ENCODE results near the gene CLDN5.

CLDN5 gene

GRCh38 chr22:19530751-19531150 lies 6.5 kb upstream of the CLDN5 start:
- in situ Hi-C loops (cut with MboI; ENCODE audit: low sequenced_read_pairs, unreplicated experiment) = no loop called here
- TF ChIP-seq, protein P1, sequence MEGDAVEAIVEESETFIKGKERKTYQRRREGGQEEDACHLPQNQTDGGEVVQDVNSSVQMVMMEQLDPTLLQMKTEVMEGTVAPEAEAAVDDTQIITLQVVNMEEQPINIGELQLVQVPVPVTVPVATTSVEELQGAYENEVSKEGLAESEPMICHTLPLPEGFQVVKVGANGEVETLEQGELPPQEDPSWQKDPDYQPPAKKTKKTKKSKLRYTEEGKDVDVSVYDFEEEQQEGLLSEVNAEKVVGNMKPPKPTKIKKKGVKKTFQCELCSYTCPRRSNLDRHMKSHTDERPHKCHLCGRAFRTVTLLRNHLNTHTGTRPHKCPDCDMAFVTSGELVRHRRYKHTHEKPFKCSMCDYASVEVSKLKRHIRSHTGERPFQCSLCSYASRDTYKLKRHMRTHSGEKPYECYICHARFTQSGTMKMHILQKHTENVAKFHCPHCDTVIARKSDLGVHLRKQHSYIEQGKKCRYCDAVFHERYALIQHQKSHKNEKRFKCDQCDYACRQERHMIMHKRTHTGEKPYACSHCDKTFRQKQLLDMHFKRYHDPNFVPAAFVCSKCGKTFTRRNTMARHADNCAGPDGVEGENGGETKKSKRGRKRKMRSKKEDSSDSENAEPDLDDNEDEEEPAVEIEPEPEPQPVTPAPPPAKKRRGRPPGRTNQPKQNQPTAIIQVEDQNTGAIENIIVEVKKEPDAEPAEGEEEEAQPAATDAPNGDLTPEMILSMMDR (IDR thresholded peaks at IDR 0.05; ENCODE audit: borderline replicate concordance, control extremely low read depth, extremely low read depth, insufficient read depth, missing control alignments) = no peak
- DNase-seq (ENCODE audit: low spot score) = no peak

GRCh38 chr22:19529811-19530210 lies 5.6 kb upstream of the CLDN5 start:
- in situ Hi-C loops (cut with MboI; ENCODE audit: low sequenced_read_pairs, unreplicated experiment) = no loop called here
- DNase-seq (ENCODE audit: low spot score) = no peak
- TF ChIP-seq, protein P1 (IDR thresholded peaks at IDR 0.05; ENCODE audit: borderline replicate concordance, control extremely low read depth, extremely low read depth, insufficient read depth, missing control alignments) = no peak

DNA sequence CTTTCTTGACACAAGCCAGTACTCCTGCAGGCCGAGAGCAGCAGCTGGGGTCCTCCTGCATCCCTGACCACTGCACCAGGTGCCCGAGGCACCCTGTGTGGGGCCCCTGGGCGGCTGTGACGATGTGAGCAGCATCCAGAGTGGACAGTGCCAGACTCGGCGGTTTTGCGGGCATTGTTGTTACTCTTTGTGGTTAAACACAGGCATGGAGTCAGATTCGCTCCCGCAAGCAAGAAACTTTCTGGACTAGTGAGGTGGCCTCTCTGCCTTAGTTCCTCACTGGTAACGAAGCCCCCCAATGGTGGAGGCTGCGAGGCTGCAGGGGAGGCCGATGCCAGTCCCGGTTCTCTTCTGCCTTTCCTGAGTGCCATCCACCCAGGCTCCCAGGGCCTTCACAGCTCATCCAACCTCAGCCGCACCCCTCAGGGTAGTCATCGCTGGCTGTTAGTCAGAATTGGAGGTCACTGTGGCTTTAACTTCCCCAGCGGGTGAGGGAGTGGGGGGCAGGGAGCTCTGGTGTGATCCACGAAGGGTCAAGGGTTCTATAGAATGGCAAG lies 3.7 kb upstream of the CLDN5 start:
- TF ChIP-seq, protein P1 (IDR thresholded peaks at IDR 0.05; ENCODE audit: borderline replicate concordance, control extremely low read depth, extremely low read depth, insufficient read depth, missing control alignments) = no peak
- in situ Hi-C loops (cut with MboI; ENCODE audit: low sequenced_read_pairs, unreplicated experiment) = no loop called here
- DNase-seq (ENCODE audit: low spot score) = no peak

DNA sequence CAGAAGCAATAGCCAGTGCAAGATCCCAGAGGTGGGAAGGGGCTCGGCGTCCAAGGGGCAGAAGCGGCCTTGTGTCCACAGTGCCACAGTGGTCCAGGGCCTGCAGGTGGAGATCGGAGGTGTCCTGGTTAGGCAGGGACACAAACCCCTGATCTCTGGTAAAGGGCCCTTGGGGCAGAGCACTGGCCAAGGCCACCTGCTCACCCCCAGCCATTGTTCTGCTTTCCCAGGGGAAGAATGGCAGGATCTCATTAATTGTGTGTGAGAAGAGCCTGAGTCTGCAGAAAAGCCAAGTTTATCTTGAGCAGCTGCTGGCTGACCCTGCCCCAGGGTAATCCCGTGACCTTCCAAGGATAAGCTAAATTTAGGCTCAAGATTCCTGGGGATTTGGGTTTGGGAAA lies 3.1 kb upstream of the CLDN5 start:
- in situ Hi-C loops (cut with MboI; ENCODE audit: low sequenced_read_pairs, unreplicated experiment) = no loop called here
- no peak for DNase-seq (ENCODE audit: low spot score)
- TF ChIP-seq, protein P1 (IDR thresholded peaks at IDR 0.05; ENCODE audit: borderline replicate concordance, control extremely low read depth, extremely low read depth, insufficient read depth, missing control alignments) = no peak

DNA sequence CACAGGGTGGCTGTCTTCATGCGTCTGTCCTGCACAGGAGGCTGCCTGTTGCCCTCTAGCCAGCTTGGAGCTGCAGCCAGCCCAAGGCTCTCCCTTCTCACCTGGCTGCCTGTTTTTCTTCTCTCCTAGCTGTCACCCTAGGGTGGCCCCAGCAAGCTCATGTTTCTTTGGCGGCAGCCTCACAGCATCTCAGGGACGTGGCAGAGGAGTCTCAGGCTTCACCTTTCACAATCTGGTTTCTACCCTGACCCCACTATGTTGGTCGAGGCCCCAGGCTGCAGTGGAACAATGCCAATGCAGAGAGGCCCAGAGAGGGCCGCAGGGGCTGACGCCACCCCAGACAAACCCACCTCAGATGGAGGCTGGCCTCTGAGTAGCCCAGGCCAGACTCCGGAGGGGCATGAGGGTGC lies 2.5 kb upstream of the CLDN5 start:
- TF ChIP-seq, protein P1 (IDR thresholded peaks at IDR 0.05; ENCODE audit: borderline replicate concordance, control extremely low read depth, extremely low read depth, insufficient read depth, missing control alignments) = no peak

GRCh38 chr22:19526076-19526701 lies 2.0 kb upstream of the CLDN5 start:
- in situ Hi-C loops (cut with MboI; ENCODE audit: low sequenced_read_pairs, unreplicated experiment) = no loop called here
- DNase-seq (ENCODE audit: low spot score) = no peak
- TF ChIP-seq, protein P1 (IDR thresholded peaks at IDR 0.05; ENCODE audit: borderline replicate concordance, control extremely low read depth, extremely low read depth, insufficient read depth, missing control alignments) = no peak

More for the DNA sequence above, 2.5 kb upstream of the CLDN5 start:
- in situ Hi-C loops (cut with MboI; ENCODE audit: low sequenced_read_pairs, unreplicated experiment) = no loop called here
- no peak for DNase-seq (ENCODE audit: low spot score)
